CD4-positive, alpha-beta T cell treated with Interleukin-15 for 4 hours (primary cell): ENCODE data around the gene LHFPL6.

Source experiments
- DNase-seq: peaks from one replicate; pipeline ENCODE4 v3.0.0-alpha.2; 2020; ENCODE audit warnings: low spot score

LHFPL6 gene

GRCh38 chr13:39602614-39603366 lies at the start of gene LHFPL6:
Gene LHFPL6, minus strand, starts transcription at chr13:39603193.
- DNase-seq, result peak; percentile 9

GRCh38 chr13:39646122-39646521 lies 43.1 kb upstream of the LHFPL6 start:
- DNase-seq, result no peak

- no peak for DNase-seq
These were observed 38.7 kb upstream of the LHFPL6 start for GRCh38 chr13:39641645-39642044.

GRCh38 chr13:39637890-39638289 lies 34.9 kb upstream of the LHFPL6 start:
- no peak for DNase-seq

GRCh38 chr13:39635564-39635963 lies 32.6 kb upstream of the LHFPL6 start:
- DNase-seq, result no peak

GRCh38 chr13:39632994-39633393 lies 30.0 kb upstream of the LHFPL6 start:
- no peak for DNase-seq

- DNase-seq, result no peak
These were observed 28.3 kb upstream of the LHFPL6 start for GRCh38 chr13:39631307-39631706.

GRCh38 chr13:39623466-39623865 lies 20.5 kb upstream of the LHFPL6 start:
- DNase-seq, result no peak

GRCh38 chr13:39618561-39618960 lies 15.6 kb upstream of the LHFPL6 start:
- no peak for DNase-seq

- DNase-seq, result peak; percentile 50
These were observed 13.2 kb upstream of the LHFPL6 start for GRCh38 chr13:39616087-39616694.

GRCh38 chr13:39612023-39612637 lies 9.1 kb upstream of the LHFPL6 start:
- peak; percentile 58 for DNase-seq

GRCh38 chr13:39607876-39608275 lies 4.9 kb upstream of the LHFPL6 start:
- DNase-seq, result no peak

- DNase-seq, result no peak
These were observed 2.8 kb upstream of the LHFPL6 start for GRCh38 chr13:39605677-39606320.

GRCh38 chr13:39604756-39605155 lies 1.8 kb upstream of the LHFPL6 start:
- DNase-seq, result no peak

GRCh38 chr13:39603424-39603947 lies 493 bp upstream of the LHFPL6 start:
- DNase-seq, result no peak

GRCh38 chr13:39602277-39602613 lies 748 bp downstream of the LHFPL6 start:
- no peak for DNase-seq

GRCh38 chr13:39601636-39602035 lies 1.4 kb downstream of the LHFPL6 start:
- DNase-seq, result no peak

GRCh38 chr13:39600766-39601165 lies 2.2 kb downstream of the LHFPL6 start:
- no peak for DNase-seq

GRCh38 chr13:39599842-39600241 lies 3.2 kb downstream of the LHFPL6 start:
- no peak for DNase-seq

GRCh38 chr13:39599012-39599411 lies 4.0 kb downstream of the LHFPL6 start:
- DNase-seq, result no peak

- no peak for DNase-seq
These were observed 5.2 kb downstream of the LHFPL6 start for GRCh38 chr13:39597838-39598237.

GRCh38 chr13:39596685-39597084 lies 6.3 kb downstream of the LHFPL6 start:
- DNase-seq, result no peak

- no peak for DNase-seq
These were observed 6.8 kb downstream of the LHFPL6 start for GRCh38 chr13:39596176-39596575.
